Panc1 (cell line): ENCODE results near the gene NPAS4. TPM values are rescaled to one million over a fixed set of nuclear protein-coding genes. Genes with fewer than 3 reads are reported as not detected.

Experiments
- ATAC-seq: fragments of 200-7000 bp; cut with Tn5 transposase; 2 replicates; pipeline ENCODE4 v1.9.1; 2020; ENCODE audit warnings: mild to moderate bottlenecking, moderate library complexity
- BruUV-seq: library from RNA; stranded (reverse); fragments of 400-500 nt; replicated peaks from 2 replicates; lab custom pipeline; 2021; lab: Mats Ljungman, UMichigan
- CTCF ChIA-PET: fragments of 300-600 bp; sonication (Branson Sonifier 250); formaldehyde crosslinking; loops from one replicate; lab custom pipeline; 2022; ENCODE audit warnings: antibody characterized with exemption; lab: Charles Lee
- POLR2A ChIA-PET: fragments of 300-600 bp; sonication (Branson Sonifier 250); formaldehyde crosslinking; loops from one replicate; lab custom pipeline; 2022; ENCODE audit warnings: antibody characterized with exemption; lab: Charles Lee
- DNase-seq: peaks from one replicate; pipeline ENCODE4 v3.0.0-alpha.2; 2010; ENCODE audit warnings: low read depth, low spot score
- H3K27ac ChIP-seq: 2 replicates; pipeline ENCODE4 v1.5.1; 2011; ENCODE audit warnings: mild to moderate bottlenecking, low read length, inconsistent platforms
- H3K27me3 ChIP-seq: fragments of 200-500 bp; sonication (Bioruptor generic); 2 replicates; pipeline ENCODE4 v1.6.0; 2014; ENCODE audit warnings: low read length, inconsistent platforms; ENCODE audit not compliant: control insufficient read depth, insufficient read depth
- H3K36me3 ChIP-seq: fragments of 200-500 bp; sonication (Bioruptor generic); 2 replicates; pipeline ENCODE4 v1.5.1; 2014; ENCODE audit warnings: inconsistent platforms, mild to moderate bottlenecking, low read length, moderate library complexity; ENCODE audit not compliant: control insufficient read depth, insufficient read depth
- H3K4me1 ChIP-seq: 2 replicates; pipeline ENCODE4 v1.5.1; 2011; ENCODE audit warnings: inconsistent platforms, mild to moderate bottlenecking, low read length, moderate library complexity; ENCODE audit not compliant: control insufficient read depth, insufficient read depth
- H3K4me3 ChIP-seq, 2 experiments: 2 replicates each; pipeline ENCODE4 v1.5.1; 2011 to 2012; ENCODE audit warnings: low read depth in 2 of 2, low read length in 2 of 2, mild to moderate bottlenecking in 2 of 2, inconsistent platforms in 1 of 2, moderate library complexity in 1 of 2
- H3K9me3 ChIP-seq: fragments of 200-500 bp; sonication (Bioruptor generic); 2 replicates; pipeline ENCODE4 v1.5.1; 2014; ENCODE audit warnings: low read depth, mild to moderate bottlenecking, inconsistent platforms, low read length, moderate library complexity; ENCODE audit not compliant: control insufficient read depth, insufficient read depth
- CTCF ChIP-seq: fragments of 450-650 bp; IDR thresholded peaks from 2 replicates; pipeline ENCODE4 v1.5.1; 2017; ENCODE audit warnings: mild to moderate bottlenecking
- POLR2AphosphoS5 ChIP-seq: IDR thresholded peaks from 2 replicates; pipeline ENCODE4 v1.6.1; 2012; ENCODE audit warnings: mild to moderate bottlenecking, low read depth, low read length, moderate library complexity
- REST ChIP-seq, 2 experiments: IDR thresholded peaks; 2 replicates each; pipeline ENCODE4 v1.6.1; 2011 to 2012; ENCODE audit warnings: low read depth in 2 of 2, control low read depth in 1 of 2, low read length in 1 of 2, mild to moderate bottlenecking in 1 of 2, moderate library complexity in 1 of 2; ENCODE audit not compliant: insufficient read depth in 1 of 2
- SIN3A ChIP-seq: IDR thresholded peaks from 2 replicates; pipeline ENCODE4 v1.6.1; 2012; ENCODE audit warnings: low read depth, mild to moderate bottlenecking, low read length, moderate library complexity, borderline replicate concordance; ENCODE audit not compliant: insufficient read depth
- TCF7L2 ChIP-seq: IDR thresholded peaks from 2 replicates; pipeline ENCODE4 v1.6.1; 2011; ENCODE audit warnings: mild to moderate bottlenecking, low read depth, low read length, inconsistent platforms
- in situ Hi-C: cut with HindIII; loops from 2 replicates; pipeline ENCODE4 v1.10.0; 2016; ENCODE audit warnings: low sequenced_read_pairs, low pct_unique_long_range_greater_than_20kb
- intact Hi-C: fragments of 100-400 bp; cut with micrococcal nuclease; formaldehyde crosslinking; loops from one replicate; pipeline ENCODE4 v1.10.0; 2022; ENCODE audit not compliant: unreplicated experiment
- total RNA-seq: library from RNA; stranded (reverse); gene quantifications from one replicate; pipeline ENCODE4 v1.2.1, GENCODE V29; 2021; ENCODE audit not compliant: unreplicated experiment

Gene NPAS4
- total RNA-seq, 1 experiment from 2014 or later = 0.08 TPM

- TF ChIP-seq POLR2AphosphoS5 (no peak), TCF7L2 (no peak), SIN3A (no peak), REST (IDR thresholded peaks at IDR 0.05; ENCODE audit: insufficient read depth in 1 of 2, low read depth in 2 of 2, low read length in 1 of 2) (no peak)
- no TSS peak for BruUV-seq
- ATAC-seq = no peak
These were observed 11.8 kb downstream of the NPAS4 start for GRCh38 chr11:66432597-66432996.

GRCh38 chr11:66437979-66438503 is 17.2 kb downstream of the NPAS4 start:
- BruUV-seq = no TSS peak
- no peak for TF ChIP-seq CTCF
- no peak for TF ChIP-seq POLR2AphosphoS5
- TF ChIP-seq SIN3A = no peak
- TF ChIP-seq TCF7L2 = no peak
- no peak for TF ChIP-seq REST (IDR thresholded peaks at IDR 0.05; ENCODE audit: insufficient read depth in 1 of 2, low read depth in 2 of 2, low read length in 1 of 2)
- peaks cover 5% of the 10 kb centered on the region; the same call in 1 of the 2 replicates for H3K4me1 ChIP-seq
- no peaks in the 10 kb centered on the region for H3K27me3 ChIP-seq
- H3K9me3 ChIP-seq = no peaks in the 10 kb centered on the region
- DNase-seq (no peak), ATAC-seq (peak; percentile 6)
- intact Hi-C loops (no loop called here), in situ Hi-C loops (no loop called here)
- ChIA-PET CTCF (interaction anchor here (0.6 to 2.5 kb wide), 5 partner anchors 29 to 240 kb away, joined by 3 to 12 read pairs (median 5); partner anchors contain the start of gene RBM4B), POLR2A (no interaction called here)
- peak overlapping the region; percentile 97 to 100 for H3K4me3 ChIP-seq
- peak overlapping the region; percentile 99 for H3K27ac ChIP-seq
- H3K36me3 ChIP-seq = no peaks in the 10 kb centered on the region; the same call in 1 of the 2 replicates

More at GRCh38 chr11:66432597-66432996, 11.8 kb downstream of the NPAS4 start:
- ChIA-PET POLR2A (no interaction called here), CTCF (interaction anchor here (0.6 to 1.0 kb wide), 2 partner anchors 42 to 47 kb away, joined by 4 to 5 read pairs; partner anchors contain the start of gene DPP3)
- Histone ChIP-seq H3K4me1 (no peaks in the 10 kb centered on the region), H3K4me3 (no peak overlapping the region), H3K9me3 (no peaks in the 10 kb centered on the region), H3K27ac (no peak overlapping the region), H3K27me3 (no peaks in the 10 kb centered on the region), H3K36me3 (no peaks in the 10 kb centered on the region)
- intact Hi-C loops (no loop called here), in situ Hi-C loops (no loop called here)
- DNase-seq = no peak
